Adrenal gland (tissue), 5 donors: ENCODE results near the gene PKDREJ.

Experiments used
- CTCF ChIP-seq, 6 experiments: fragments of 450-650 bp in 4 of 6; fragments of 200-600 bp in 2 of 6; sonication (generic) in 1 of 6; IDR thresholded peaks; 1 replicate in 5 of 6; 2 replicates in 1 of 6; pipeline versions ENCODE4 v1.5.1 to v1.8.0; 2016 to 2021; ENCODE audit warnings: antibody characterized with exemption in 6 of 6, mild to moderate bottlenecking in 2 of 6, moderate library complexity in 1 of 6
- POLR2A ChIP-seq, 2 donors: fragments of 450-650 bp; IDR thresholded peaks; one replicate each; pipeline ENCODE4 v1.6.1; 2017; ENCODE audit warnings: antibody characterized with exemption in 2 of 2, mild to moderate bottlenecking in 2 of 2, moderate library complexity in 1 of 2
- donor health status: DM: no; HTN: no; CAD: no.

GRCh38 chr22:46230262-46230901, 32.8 kb downstream of the PKDREJ start:
- TF ChIP-seq CTCF (IDR thresholded peaks at IDR 0.05) (no peak), POLR2A (IDR thresholded peaks at IDR 0.05) (no peak)
